Cortex of kidney (tissue), 1 donor: ENCODE results near the gene MLLT3.
"Not testable (repeated sequence)": the region's sequence is repeated elsewhere in the genome, so short reads cannot be mapped to it uniquely, and the experiment has no call there.

Experiments
- DNase-seq: peaks from one replicate; lab custom pipeline; 2025; lab: John Stamatoyannopoulos, UW

Gene MLLT3

GRCh38 chr9:20597862-20598261 lies 24.4 kb downstream of the MLLT3 start:
- no peak for DNase-seq

GRCh38 chr9:20594608-20595007 lies 27.7 kb downstream of the MLLT3 start:
- no peak for DNase-seq

GRCh38 chr9:20593537-20593936 lies 28.8 kb downstream of the MLLT3 start:
- no peak for DNase-seq

GRCh38 chr9:20593105-20593504 lies 29.2 kb downstream of the MLLT3 start:
- DNase-seq, result no peak

- DNase-seq, result no peak
Observed at GRCh38 chr9:20592673-20593072, 29.6 kb downstream of the MLLT3 start.

GRCh38 chr9:20591223-20591622 lies 31.1 kb downstream of the MLLT3 start:
- no peak for DNase-seq

- no peak for DNase-seq
Observed at GRCh38 chr9:20584968-20585643, 37.2 kb downstream of the MLLT3 start.

GRCh38 chr9:20583088-20583487 lies 39.2 kb downstream of the MLLT3 start:
- not testable (repeated sequence) for DNase-seq

- DNase-seq, result no peak
Observed at GRCh38 chr9:20582150-20582549, 40.1 kb downstream of the MLLT3 start.

GRCh38 chr9:20580673-20581072 lies 41.6 kb downstream of the MLLT3 start:
- DNase-seq, result no peak

- no peak for DNase-seq
Observed at GRCh38 chr9:20579524-20580314, 42.6 kb downstream of the MLLT3 start.

GRCh38 chr9:20573023-20573422 lies 49.3 kb downstream of the MLLT3 start:
- no peak for DNase-seq

GRCh38 chr9:20570756-20571155 lies 51.5 kb downstream of the MLLT3 start:
- DNase-seq, result no peak

GRCh38 chr9:20570087-20570486 lies 52.2 kb downstream of the MLLT3 start:
- DNase-seq, result no peak

GRCh38 chr9:20569525-20569924 lies 52.8 kb downstream of the MLLT3 start:
- no peak for DNase-seq

- DNase-seq, result no peak
Observed at GRCh38 chr9:20568400-20568799, 53.9 kb downstream of the MLLT3 start.

GRCh38 chr9:20566401-20566800 lies 55.9 kb downstream of the MLLT3 start:
- no peak for DNase-seq

- no peak for DNase-seq
Observed at GRCh38 chr9:20564650-20565049, 57.6 kb downstream of the MLLT3 start.

- DNase-seq, result no peak
Observed at GRCh38 chr9:20563917-20564316, 58.4 kb downstream of the MLLT3 start.

- DNase-seq, result no peak
Observed at GRCh38 chr9:20562051-20562450, 60.2 kb downstream of the MLLT3 start.

- DNase-seq, result no peak
Observed at GRCh38 chr9:20561531-20561930, 60.8 kb downstream of the MLLT3 start.

GRCh38 chr9:20559231-20559890 lies 62.9 kb downstream of the MLLT3 start:
- DNase-seq, result no peak

GRCh38 chr9:20558566-20559016 lies 63.7 kb downstream of the MLLT3 start:
- no peak for DNase-seq
